ENCODE data around the gene TASP1. TPM values are rescaled to one million over a fixed set of nuclear protein-coding genes. Genes with fewer than 3 reads are reported as not detected.

TASP1 gene
- polyA plus RNA-seq, 1 donor from 2014 or later, result 20.2 TPM

GRCh38 chr20:13404293-13404692 is 234.4 kb downstream of the TASP1 start:
- no peak overlapping the region for H3K27ac ChIP-seq (ENCODE audit: low read length)
- H3K9ac ChIP-seq (ENCODE audit: low read length), result no peak overlapping the region
- no peak overlapping the region for H3K4me2 ChIP-seq (ENCODE audit: low read length)
- no peaks in the 10 kb centered on the region for H3K36me3 ChIP-seq (ENCODE audit: insufficient read depth, low read length)
- no peak overlapping the region for H2AFZ ChIP-seq (ENCODE audit: low read depth, low read length)
- H3K9me3 ChIP-seq (ENCODE audit: low read length), result no peaks in the 10 kb centered on the region
- no peak for TF ChIP-seq TAF1 (IDR thresholded peaks at IDR 0.05; ENCODE audit: low read depth)
- TF ChIP-seq CTCF (IDR thresholded peaks at IDR 0.05; ENCODE audit: poor library complexity, severe bottlenecking), result no peak
- no peak for TF ChIP-seq EP300 (conservative IDR thresholded peaks at IDR 0.05; ENCODE audit: poor library complexity, severe bottlenecking)
- TF ChIP-seq MXI1 (conservative IDR thresholded peaks at IDR 0.05; ENCODE audit: poor library complexity, severe bottlenecking), result no peak
- TF ChIP-seq POLR2AphosphoS5 (IDR thresholded peaks at IDR 0.05), result no peak
- no peak for TF ChIP-seq EZH2 (IDR thresholded peaks at IDR 0.05; ENCODE audit: borderline replicate concordance, insufficient read depth, low read length, poor library complexity, severe bottlenecking)
- no peak for TF ChIP-seq REST (IDR thresholded peaks at IDR 0.05; ENCODE audit: borderline replicate concordance)
- TF ChIP-seq RAD21 (conservative IDR thresholded peaks at IDR 0.05), result no peak
- no peak for TF ChIP-seq SMC3 (conservative IDR thresholded peaks at IDR 0.05; ENCODE audit: poor library complexity)
- H3K27me3 ChIP-seq (ENCODE audit: insufficient read depth, low read depth, low read length), result no peaks in the 10 kb centered on the region
- H3K79me2 ChIP-seq (replicated peaks; ENCODE audit: insufficient read depth, low read length), result no peaks in the 10 kb centered on the region
- H3K4me3 ChIP-seq (ENCODE audit: low read length), result no peak overlapping the region
- H4K20me1 ChIP-seq (ENCODE audit: insufficient read depth), result no peaks in the 10 kb centered on the region
- no peaks in the 10 kb centered on the region for H3K9me2 ChIP-seq (ENCODE audit: insufficient read depth, low read length)
- no peaks in the 10 kb centered on the region for H3F3A ChIP-seq (ENCODE audit: insufficient read depth, low read length, poor library complexity, severe bottlenecking)

GRCh38 chr20:13403453-13403852 is 235.3 kb downstream of the TASP1 start:
- Histone ChIP-seq H3K27me3 (ENCODE audit: insufficient read depth, low read depth, low read length) (no peaks in the 10 kb centered on the region), H3F3A (ENCODE audit: insufficient read depth, low read length, poor library complexity, severe bottlenecking) (no peaks in the 10 kb centered on the region), H3K9ac (ENCODE audit: low read length) (no peak overlapping the region), H3K9me3 (ENCODE audit: low read length) (no peaks in the 10 kb centered on the region), H2AFZ (ENCODE audit: low read depth, low read length) (no peak overlapping the region), H3K9me2 (ENCODE audit: insufficient read depth, low read length) (no peaks in the 10 kb centered on the region), H3K36me3 (ENCODE audit: insufficient read depth, low read length) (no peaks in the 10 kb centered on the region), H3K4me3 (ENCODE audit: low read length) (no peak overlapping the region), H4K20me1 (ENCODE audit: insufficient read depth) (no peaks in the 10 kb centered on the region), H3K27ac (ENCODE audit: low read length) (no peak overlapping the region), H3K4me2 (ENCODE audit: low read length) (no peak overlapping the region), H3K79me2 (replicated peaks; ENCODE audit: insufficient read depth, low read length) (no peaks in the 10 kb centered on the region)
- no peak for TF ChIP-seq RAD21 (conservative IDR thresholded peaks at IDR 0.05)
- TF ChIP-seq MXI1 (conservative IDR thresholded peaks at IDR 0.05; ENCODE audit: poor library complexity, severe bottlenecking), result no peak
- no peak for TF ChIP-seq TAF1 (IDR thresholded peaks at IDR 0.05; ENCODE audit: low read depth)
- TF ChIP-seq POLR2AphosphoS5 (IDR thresholded peaks at IDR 0.05), result no peak
- no peak for TF ChIP-seq REST (IDR thresholded peaks at IDR 0.05; ENCODE audit: borderline replicate concordance)
- no peak for TF ChIP-seq EP300 (conservative IDR thresholded peaks at IDR 0.05; ENCODE audit: poor library complexity, severe bottlenecking)
- no peak for TF ChIP-seq CTCF (IDR thresholded peaks at IDR 0.05; ENCODE audit: poor library complexity, severe bottlenecking)
- no peak for TF ChIP-seq EZH2 (IDR thresholded peaks at IDR 0.05; ENCODE audit: borderline replicate concordance, insufficient read depth, low read length, poor library complexity, severe bottlenecking)
- no peak for TF ChIP-seq SMC3 (conservative IDR thresholded peaks at IDR 0.05; ENCODE audit: poor library complexity)

All from neural cell (in vitro differentiated cells).